ENCODE measurements around the gene ANGPTL4.

DNA sequence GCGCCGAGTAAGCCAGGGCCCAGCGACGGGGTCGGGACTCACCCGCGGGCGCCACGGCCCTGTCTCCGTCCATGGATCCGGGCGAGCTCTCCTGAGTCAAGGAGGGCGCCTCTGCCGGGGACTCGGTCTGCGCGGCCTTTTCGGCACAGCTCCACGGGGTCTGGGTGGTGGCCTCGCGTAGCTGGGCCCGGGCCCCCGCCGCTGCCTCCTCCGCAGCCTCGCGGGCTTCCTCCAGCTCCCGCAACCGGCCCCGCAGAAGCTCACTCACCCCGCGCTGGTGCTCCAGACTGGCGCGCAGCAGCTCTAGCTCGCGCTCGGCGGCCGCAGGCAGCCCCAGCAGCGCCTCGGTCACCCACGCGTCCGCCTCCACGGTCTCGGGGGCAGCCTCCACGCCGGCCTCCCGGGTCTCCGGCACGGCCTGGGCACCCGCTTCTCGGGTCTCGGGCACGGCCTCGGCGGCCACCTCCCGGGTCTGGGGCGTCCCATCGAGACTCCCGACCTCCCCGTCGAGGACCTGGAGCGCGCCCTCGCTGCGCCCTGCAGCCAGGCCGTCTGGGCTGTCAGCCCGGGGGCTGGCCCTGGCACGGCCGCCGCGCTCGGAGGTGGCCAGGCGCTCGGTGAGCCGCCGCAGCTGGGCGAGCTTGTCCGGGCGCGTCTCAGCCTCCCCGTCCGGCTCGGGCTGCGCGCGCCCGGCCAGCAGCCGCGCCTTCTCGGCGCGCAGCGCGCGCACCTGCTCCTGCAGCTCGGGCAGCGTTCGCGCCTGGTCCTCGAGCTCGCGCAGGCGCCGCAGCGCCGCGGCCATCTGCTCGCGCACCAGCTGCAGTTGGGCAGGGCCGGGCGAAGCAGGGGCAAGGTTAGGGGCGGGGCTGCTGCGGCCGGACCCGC, 29.3 kb upstream of the ANGPTL4 start:
- TF ChIP-seq, protein P1, sequence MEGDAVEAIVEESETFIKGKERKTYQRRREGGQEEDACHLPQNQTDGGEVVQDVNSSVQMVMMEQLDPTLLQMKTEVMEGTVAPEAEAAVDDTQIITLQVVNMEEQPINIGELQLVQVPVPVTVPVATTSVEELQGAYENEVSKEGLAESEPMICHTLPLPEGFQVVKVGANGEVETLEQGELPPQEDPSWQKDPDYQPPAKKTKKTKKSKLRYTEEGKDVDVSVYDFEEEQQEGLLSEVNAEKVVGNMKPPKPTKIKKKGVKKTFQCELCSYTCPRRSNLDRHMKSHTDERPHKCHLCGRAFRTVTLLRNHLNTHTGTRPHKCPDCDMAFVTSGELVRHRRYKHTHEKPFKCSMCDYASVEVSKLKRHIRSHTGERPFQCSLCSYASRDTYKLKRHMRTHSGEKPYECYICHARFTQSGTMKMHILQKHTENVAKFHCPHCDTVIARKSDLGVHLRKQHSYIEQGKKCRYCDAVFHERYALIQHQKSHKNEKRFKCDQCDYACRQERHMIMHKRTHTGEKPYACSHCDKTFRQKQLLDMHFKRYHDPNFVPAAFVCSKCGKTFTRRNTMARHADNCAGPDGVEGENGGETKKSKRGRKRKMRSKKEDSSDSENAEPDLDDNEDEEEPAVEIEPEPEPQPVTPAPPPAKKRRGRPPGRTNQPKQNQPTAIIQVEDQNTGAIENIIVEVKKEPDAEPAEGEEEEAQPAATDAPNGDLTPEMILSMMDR (IDR thresholded peaks at IDR 0.05; ENCODE audit: low read depth, low read length) = no peak
- TF ChIP-seq POLR2A (IDR thresholded peaks at IDR 0.05; ENCODE audit: extremely low read depth, insufficient read length) (no peak), MAX (IDR thresholded peaks at IDR 0.05; ENCODE audit: low read depth, low read length) (no peak), MYC (IDR thresholded peaks at IDR 0.05; ENCODE audit: low read depth, low read length) (no peak)
